Gastrocnemius medialis (tissue), 4 donors: ENCODE measurements around the gene VIT.

Experiments
- CTCF ChIP-seq, 5 experiments: fragments of 450-650 bp in 3 of 5; fragments of 200-600 bp in 2 of 5; sonication (generic) in 2 of 5; IDR thresholded peaks in 4 of 5; conservative IDR thresholded peaks in 1 of 5; 1 replicate in 4 of 5; 2 replicates in 1 of 5; pipeline ENCODE4 v1.5.1; 2016 to 2019; ENCODE audit warnings: antibody characterized with exemption in 5 of 5, mild to moderate bottlenecking in 3 of 5, moderate library complexity in 3 of 5
- POLR2A ChIP-seq, 2 donors: fragments of 450-650 bp; IDR thresholded peaks; one replicate each; pipeline ENCODE4 v1.6.1; 2017; ENCODE audit warnings: antibody characterized with exemption in 2 of 2, mild to moderate bottlenecking in 2 of 2, moderate library complexity in 2 of 2

GRCh38 chr2:36770542-36771287, 74.2 kb downstream of the VIT start:
- peak in 2 of 5 experiments; percentile 25 to 47 for TF ChIP-seq CTCF (IDR thresholded peaks at IDR 0.05 in 4 of 5, conservative IDR thresholded peaks at IDR 0.05 in 1 of 5)
- TF ChIP-seq POLR2A (IDR thresholded peaks at IDR 0.05) = no peak
